ENCODE measurements around the gene CCDC159.

GRCh38 chr19:11401808-11402543 lies 55.7 kb downstream of the CCDC159 start:
- TF ChIP-seq ZNF114 (CRISPR knock-in tag; IDR thresholded peaks at IDR 0.05) (no peak), EZH2 (IDR thresholded peaks at IDR 0.05; ENCODE audit: low read depth, unreplicated experiment) (no peak), POLR2AphosphoS5 (IDR thresholded peaks at IDR 0.05; ENCODE audit: low read depth) (no peak), REST (IDR thresholded peaks at IDR 0.05; ENCODE audit: unreplicated experiment) (no peak), ETS1 (IDR thresholded peaks at IDR 0.05) (no peak)
